ENCODE measurements around the gene GPN2.
"Not testable (repeated sequence)": the region's sequence is repeated elsewhere in the genome, so short reads cannot be mapped to it uniquely, and the experiment has no call there.

Gene GPN2

GRCh38 chr1:26837665-26838064, 52.4 kb downstream of the GPN2 start:
- FAIRE-seq; DNase-seq (ENCODE audit: insufficient read length, low spot score): not testable (repeated sequence)

- DNase-seq (ENCODE audit: insufficient read length, low spot score) = peak; percentile 92
- FAIRE-seq = peak; percentile 100
Measured at GRCh38 chr1:26833432-26834405, 56.4 kb downstream of the GPN2 start.

DNA sequence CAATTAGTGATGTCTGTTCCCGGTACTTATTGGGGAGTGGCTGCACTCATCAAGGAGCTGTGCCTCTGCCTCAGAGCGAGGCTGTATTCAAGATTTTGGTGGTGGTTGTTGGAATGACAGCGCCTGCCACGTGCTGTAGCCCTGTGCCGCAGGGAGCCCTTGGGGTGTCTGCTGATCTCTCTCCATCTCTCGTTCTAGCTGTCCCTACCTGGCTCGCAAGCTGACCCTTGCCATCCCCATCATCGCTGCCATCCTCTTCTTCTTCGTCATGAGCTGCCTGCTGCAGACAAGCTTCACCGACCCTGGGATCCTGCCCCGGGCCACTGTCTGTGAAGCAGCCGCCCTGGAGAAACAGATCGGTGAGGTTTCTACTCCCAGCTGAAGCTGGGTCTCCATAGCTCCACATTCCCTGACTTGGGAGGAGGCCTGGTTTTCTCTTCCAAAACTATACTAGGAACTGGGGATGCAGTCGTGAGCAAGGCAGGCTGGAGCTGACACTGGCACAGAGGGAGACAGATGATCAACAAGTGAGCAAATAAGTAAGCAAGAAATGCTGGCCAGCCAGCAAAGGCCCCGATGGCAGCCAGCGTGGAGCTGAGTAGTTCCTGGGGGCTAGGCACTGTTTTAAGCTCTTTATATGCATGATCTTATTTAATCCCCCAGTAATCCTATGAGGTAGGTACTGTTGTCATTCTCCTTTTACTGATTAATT, 57.7 kb downstream of the GPN2 start:
- FAIRE-seq (no peak), DNase-seq (ENCODE audit: insufficient read length, low spot score) (no peak)

GRCh38 chr1:26831546-26832248, 58.4 kb downstream of the GPN2 start:
- FAIRE-seq (no peak), DNase-seq (ENCODE audit: insufficient read length, low spot score) (no peak)

DNA sequence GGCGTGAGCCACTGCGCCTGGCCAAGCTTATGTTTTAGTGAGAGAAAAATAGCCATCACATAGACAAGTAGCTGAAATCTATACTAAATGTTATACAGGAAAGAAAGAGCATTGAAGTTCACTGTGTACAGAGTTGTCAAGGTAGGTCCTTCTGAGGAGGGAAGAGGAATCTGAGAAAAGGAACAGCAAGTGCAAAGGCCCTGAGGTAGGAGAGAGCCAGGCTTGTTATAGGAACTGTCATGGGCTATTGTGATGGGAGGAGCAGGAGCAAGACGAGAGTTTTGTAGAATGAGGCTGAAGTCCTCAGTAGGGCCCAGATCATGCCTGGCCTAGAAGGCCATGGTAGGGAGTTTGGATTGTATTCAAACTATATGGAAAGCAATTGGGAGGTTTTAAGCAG, 59.0 kb downstream of the GPN2 start:
- FAIRE-seq (no peak), DNase-seq (ENCODE audit: insufficient read length, low spot score) (no peak)

GRCh38 chr1:26829184-26829911, 60.7 kb downstream of the GPN2 start:
- DNase-seq (ENCODE audit: insufficient read length, low spot score) = no peak
- FAIRE-seq = peak; percentile 39

- no peak for DNase-seq (ENCODE audit: insufficient read length, low spot score)
- FAIRE-seq = no peak
Measured at GRCh38 chr1:26828411-26828991, 61.6 kb downstream of the GPN2 start.

DNA sequence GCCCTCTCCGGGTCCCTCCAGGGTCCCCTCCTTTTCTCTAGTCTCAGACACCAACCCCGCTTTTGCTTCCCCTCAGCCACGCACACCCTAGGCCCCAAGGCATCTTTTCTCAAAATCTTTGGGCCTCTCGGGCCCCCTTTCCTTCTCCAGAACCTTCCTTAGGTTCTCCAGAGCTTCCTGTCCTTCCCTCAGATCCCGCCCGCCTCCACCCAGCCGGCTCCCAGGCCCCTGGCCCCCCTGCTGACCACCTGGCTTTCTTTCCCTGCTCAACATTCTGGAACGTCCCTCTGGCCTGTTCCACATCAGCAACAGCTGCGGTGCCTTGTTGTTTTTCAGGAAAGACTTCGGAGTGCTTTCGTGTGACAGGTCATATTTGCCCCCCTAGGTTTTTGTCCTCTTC, 62.4 kb downstream of the GPN2 start:
- DNase-seq (ENCODE audit: insufficient read length, low spot score) = no peak

GRCh38 chr1:26827106-26827604, 62.9 kb downstream of the GPN2 start:
- DNase-seq (ENCODE audit: insufficient read length, low spot score) (no peak), FAIRE-seq (no peak)

More for the DNA sequence above, 62.4 kb downstream of the GPN2 start:
- no peak for FAIRE-seq

- DNase-seq (ENCODE audit: insufficient read length, low spot score) (peak; percentile 85), FAIRE-seq (no peak)
Measured at GRCh38 chr1:26826261-26827105, 63.6 kb downstream of the GPN2 start, which contains the start of gene ZDHHC18. Gene ZDHHC18, plus strand, starts transcription at chr1:26826688. Its CDS starts 117 bp downstream, at chr1:26826805.

Measured in GM19239 (cell line).